Activated T-helper 1 cell treated with Interleukin-2 at 50 U/mL for 16 hours (primary cell): ENCODE results near the gene DNAJB8.

Experiments
- DNase-seq: peaks from one replicate; pipeline ENCODE4 v3.0.0-alpha.2; 2020; ENCODE audit warnings: low read depth

Gene DNAJB8

DNA sequence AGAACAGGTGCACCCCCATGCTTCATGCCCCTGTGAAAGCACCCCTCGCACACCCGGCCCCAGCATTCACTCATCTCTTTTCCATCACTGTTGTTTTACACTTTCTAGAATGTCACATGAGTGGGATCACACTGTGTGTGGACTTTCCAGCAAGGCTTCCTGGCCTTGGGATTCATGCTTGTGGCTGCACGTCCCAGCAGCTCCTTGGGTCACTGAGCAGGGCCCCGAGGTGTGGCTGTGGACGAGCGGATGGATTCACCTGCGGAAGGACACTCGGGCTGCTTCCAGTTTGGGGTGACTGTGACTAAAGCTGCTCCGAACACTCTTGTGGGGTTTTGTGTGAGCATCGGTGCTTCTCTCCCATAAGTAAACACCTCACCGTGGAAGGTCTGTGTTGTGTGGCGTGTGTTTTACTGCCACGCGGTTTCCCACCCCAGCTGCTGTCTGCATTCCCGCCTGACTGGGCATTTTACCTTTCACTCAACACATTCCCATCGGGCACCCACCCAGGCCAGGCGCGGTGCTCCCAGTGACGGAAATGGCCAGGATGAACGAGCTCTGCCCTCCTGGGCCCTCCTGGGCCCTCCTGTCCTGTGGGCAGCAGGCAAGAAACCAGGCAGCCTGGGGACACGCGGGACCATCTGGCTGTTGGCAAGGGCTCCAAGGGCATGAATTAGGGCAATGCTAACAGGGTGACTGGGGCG lies 41.4 kb downstream of the DNAJB8 start:
- no peak for DNase-seq

- DNase-seq = no peak
These were observed 42.1 kb downstream of the DNAJB8 start for GRCh38 chr3:128424508-128425069.

DNA sequence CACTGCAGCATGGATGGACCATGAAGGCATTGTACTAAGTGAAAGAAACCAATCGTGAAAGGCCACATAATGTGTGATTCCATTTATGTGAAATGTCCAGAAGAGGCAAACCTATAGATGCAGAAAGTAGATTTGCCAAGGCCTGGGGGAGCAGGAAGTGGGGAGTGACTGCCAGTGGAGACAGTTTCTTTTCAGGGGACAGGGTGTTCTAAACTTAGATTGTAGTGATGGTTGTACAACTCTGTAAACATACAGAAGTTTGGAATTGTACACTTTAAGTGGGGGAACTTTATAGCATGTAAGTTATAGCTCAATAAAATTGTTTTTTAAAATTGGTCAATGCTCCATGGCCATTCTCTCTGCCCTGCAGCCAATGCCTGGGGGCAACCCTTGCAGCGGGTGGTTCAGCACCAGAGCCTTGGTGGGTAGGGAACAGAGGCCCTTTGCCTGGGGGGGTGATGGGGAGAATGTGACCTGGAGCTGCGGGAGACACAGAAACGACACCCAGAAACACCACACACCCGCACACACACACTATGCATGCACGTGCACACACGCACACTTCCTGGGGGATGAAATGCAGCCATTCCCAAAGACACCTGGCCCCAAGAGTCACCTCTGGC lies 43.1 kb downstream of the DNAJB8 start:
- DNase-seq = no peak

DNA sequence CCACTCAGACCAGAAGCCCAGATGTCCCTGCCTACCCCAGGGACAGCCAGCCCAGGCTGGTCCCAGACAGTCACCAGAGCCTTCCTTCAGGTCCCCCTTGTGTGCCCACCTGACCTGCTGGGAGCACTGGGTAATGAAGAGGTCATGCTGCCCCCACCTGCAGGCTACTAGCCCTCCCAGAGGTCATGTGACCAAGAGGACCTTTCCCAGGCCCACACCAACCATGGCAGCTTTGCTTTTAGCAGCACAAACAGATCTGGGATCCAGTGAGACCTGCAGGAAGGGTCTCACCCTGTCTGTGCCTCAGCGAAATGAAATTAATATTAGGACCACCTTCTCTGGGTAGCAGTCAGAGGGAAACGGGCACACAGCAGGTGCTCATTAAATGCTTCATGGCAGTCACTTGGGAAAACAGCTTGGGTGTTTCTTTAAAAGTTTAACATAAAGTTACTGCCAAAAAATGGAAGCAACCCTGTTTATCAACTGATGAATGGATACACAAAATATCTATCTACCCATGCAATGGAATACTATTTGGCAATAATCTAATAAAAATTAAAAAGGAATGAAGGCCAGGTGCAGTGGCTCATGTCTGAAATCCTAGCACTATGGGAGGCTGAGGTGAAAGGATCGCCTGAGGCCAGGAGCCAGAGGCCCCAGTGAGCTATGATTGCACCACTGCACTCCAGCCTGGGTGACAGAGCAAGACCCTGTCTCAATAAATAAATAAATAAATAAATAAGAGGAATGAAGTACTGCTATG lies 43.7 kb downstream of the DNAJB8 start:
- DNase-seq = no peak

DNA sequence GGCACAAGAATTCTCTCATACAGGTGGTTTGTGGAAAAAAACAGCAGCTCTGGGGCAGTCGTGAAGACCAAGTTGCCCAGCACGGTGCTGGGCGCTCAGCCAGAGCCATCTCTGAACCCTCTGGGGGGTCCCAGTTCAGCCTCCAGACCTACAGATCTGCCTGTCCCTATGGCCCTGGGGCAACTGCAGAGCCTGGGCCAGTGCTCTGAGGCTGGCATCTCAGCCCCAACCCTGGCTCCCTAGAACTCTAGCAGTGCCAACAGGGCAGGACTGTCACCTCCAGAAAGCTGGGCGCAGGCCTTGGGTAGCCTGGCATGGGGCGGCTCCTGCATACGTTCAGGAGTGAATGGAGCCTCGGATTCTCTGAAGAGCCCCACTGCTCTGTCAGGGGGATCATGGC lies 44.7 kb downstream of the DNAJB8 start:
- DNase-seq = no peak

DNA sequence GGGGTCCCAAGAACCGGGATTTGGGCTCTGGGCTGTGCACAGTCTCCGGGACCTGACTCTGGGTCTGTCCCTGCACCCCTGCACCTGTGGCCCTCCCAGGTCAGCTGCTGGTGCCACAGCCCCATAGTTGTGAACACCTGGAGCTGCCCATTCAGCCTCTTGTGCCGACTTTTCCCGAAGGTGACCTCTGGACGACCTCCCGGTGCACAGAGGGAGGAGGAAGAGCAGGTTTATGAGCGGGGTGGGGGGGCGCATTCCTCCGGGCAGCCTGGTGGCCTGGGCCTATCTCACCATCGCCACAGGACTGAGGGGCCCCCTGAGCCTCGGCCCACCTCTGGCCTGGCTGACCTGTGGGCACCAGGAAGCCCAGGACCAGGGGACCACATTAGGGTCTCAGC lies 45.3 kb downstream of the DNAJB8 start:
- no peak for DNase-seq

- DNase-seq = no peak
These were observed 45.8 kb downstream of the DNAJB8 start for GRCh38 chr3:128420720-128421438.

DNA sequence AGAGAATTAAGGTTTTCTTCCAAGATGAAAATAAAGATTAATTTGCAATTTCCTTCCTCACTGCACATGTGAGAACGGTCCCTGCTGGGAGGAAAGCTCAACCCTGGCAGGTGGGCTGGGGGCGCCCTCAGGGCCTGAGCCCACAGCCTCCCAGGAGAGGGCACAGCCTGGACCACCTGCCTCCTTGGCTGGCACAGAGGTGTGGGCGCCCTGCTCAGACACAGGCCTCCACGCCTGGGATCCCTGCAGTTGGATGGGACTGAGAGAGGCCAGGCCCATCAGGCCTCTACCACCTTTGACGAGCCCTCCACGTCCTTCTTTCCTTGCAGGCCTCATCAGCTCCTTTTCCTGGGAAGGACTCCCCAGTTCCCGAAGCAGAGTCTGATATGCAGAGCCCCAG lies 46.4 kb downstream of the DNAJB8 start:
- no peak for DNase-seq

DNA sequence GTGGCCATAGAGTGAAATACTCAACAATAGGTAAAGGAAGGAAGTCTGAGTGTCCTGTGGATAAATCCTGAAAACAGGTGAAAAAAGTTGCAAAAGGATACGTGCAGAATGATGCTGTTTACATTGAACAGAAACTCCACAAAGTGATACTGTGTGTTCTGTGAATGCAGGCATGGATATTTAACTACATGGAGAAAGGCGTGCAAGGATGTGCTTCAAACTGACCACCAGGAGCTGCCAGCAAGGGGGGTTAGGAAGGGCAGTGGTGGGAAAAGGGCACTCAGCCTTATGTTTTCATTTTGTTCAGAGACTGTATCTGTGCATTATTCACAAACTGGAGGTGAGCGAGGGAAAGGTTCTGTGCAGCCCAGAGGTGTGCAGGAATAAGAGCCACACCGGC lies 47.4 kb downstream of the DNAJB8 start:
- no peak for DNase-seq

- no peak for DNase-seq
These were observed 47.8 kb downstream of the DNAJB8 start for GRCh38 chr3:128418900-128419299.

- DNase-seq = no peak
These were observed 50.0 kb downstream of the DNAJB8 start for GRCh38 chr3:128416578-128417211.

DNA sequence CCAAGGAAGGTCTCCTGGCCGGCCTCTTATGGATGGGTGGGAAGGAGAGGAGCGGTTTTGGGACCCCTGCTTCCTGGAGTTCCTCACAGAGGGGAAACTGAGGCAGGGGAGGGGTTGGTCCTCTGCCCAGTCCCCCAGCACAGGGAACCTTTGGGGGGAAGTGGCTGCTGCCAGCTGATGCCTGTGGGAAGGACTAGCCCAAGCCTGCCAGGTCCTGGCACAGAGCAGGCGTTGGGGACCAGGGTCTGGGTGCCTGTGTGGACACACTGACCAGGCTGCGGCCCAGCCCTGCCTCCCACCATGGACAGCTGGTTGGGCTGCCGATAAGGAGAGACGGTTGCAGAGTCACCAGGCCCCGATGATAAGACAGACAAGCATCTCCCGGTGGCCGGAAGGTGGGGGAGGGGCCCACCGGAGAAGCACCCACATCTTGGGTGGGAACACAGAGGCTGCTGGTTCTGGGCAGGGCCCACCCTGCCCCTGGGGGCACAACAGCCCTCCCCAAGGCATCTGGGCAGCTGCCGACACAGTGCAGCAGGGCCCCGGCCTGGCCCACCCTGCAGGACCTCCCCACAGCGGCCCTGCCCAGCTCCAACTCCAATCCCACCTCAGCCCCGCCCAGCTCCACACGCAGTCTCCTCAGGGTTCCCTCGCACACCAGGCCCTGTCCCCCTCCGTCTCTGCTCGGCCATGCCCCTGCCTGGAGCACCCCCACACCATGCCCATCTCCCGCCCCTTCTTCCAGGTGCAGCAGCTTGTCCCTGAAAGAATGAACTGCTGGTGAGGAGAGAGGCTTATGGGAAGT lies 50.7 kb downstream of the DNAJB8 start:
- no peak for DNase-seq

DNA sequence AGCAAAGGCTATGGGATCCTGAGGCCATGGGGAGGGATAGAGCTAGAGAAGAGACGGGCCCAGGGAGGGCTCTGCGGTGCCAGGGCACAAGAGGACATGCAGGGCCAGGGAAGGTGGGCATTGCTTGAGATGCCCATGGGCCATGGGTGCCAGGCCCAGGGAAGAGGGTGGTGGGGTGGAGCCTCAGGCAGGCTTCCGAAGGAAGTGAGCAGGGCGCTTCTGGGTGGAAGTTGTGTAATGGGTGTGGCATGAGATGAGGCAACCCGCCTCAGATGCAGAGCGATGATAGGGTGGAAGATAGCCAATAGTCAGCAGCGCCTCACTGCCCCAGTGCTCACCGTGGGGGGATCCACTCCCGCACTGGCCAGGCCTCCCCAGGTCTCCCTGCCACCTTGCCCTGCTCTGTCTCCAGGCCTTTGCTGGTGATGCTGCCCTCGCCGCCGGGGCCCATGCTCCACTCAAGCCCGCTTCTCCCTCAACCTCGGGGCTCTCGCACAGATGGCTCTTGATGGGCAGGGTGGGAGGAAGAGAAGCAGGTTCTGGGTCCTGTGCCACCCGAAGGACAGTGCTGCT lies 51.4 kb downstream of the DNAJB8 start:
- DNase-seq = no peak

- no peak for DNase-seq
These were observed 53.1 kb downstream of the DNAJB8 start for GRCh38 chr3:128413413-128414205.

DNA sequence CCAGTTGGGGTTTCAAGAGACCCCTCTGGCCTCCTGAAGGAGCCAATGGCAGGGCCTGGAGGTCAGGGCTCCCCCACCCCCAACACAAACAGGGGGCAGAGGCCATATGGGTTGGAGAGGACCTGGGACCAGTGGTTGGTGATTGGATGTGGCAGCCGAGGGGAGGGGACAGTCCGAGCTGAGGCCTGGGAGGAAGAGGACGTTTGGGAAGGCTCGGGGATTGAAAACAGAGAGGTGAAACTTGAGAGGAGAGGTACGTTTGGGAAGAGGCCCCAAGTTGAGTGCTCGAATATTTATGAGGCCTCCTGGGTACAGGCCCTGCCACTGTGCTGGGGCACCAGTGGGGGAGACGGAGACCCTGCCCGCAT lies 53.7 kb downstream of the DNAJB8 start:
- no peak for DNase-seq
